Measurements from ENCODE around the gene DOK7.

GRCh38 chr4:3500634-3501101 lies 37.6 kb downstream of the DOK7 start:
- TF ChIP-seq CTCF (IDR thresholded peaks at IDR 0.05) (no peak), POLR2A (IDR thresholded peaks at IDR 0.05) (no peak)

Data from Peyer's patch (tissue), 4 donors.